Loucy (cell line): ENCODE results near the gene PIAS1.

Source experiments
- H2AFZ ChIP-seq: fragments of 200-600 bp; sonication (generic); 2 replicates; pipeline ENCODE4 v1.6.0; 2016; ENCODE audit warnings: antibody characterized with exemption, mild to moderate bottlenecking, low read length, moderate library complexity
- H3F3A ChIP-seq: fragments of 200-600 bp; 2 replicates; pipeline ENCODE4 v1.6.0; 2016; ENCODE audit warnings: antibody characterized with exemption, low read depth, mild to moderate bottlenecking
- H3K27me3 ChIP-seq: fragments of 200-600 bp; sonication (generic); 2 replicates; pipeline ENCODE4 v1.6.1; 2014; ENCODE audit warnings: low read length, mild to moderate bottlenecking; ENCODE audit not compliant: insufficient read depth, poor library complexity, severe bottlenecking
- H3K36me3 ChIP-seq: fragments of 200-600 bp; sonication (generic); 2 replicates; pipeline ENCODE4 v1.6.1; 2016; ENCODE audit warnings: low read length; ENCODE audit not compliant: insufficient read depth
- H3K4me1 ChIP-seq: fragments of 200-600 bp; sonication (generic); 2 replicates; pipeline ENCODE4 v1.5.1; 2014; ENCODE audit warnings: low read length, mild to moderate bottlenecking; ENCODE audit not compliant: insufficient read depth, poor library complexity, severe bottlenecking
- H3K4me2 ChIP-seq: fragments of 200-600 bp; sonication (generic); 2 replicates; pipeline ENCODE4 v1.6.0; 2014; ENCODE audit warnings: antibody characterized with exemption, low read length, low read depth, mild to moderate bottlenecking; ENCODE audit not compliant: poor library complexity, severe bottlenecking
- H3K4me3 ChIP-seq: fragments of 200-600 bp; sonication (generic); 2 replicates; pipeline ENCODE4 v1.5.1; 2014; ENCODE audit warnings: low read length, mild to moderate bottlenecking, mixed read lengths; ENCODE audit not compliant: poor library complexity, severe bottlenecking
- H3K79me2 ChIP-seq: fragments of 200-600 bp; sonication (generic); 2 replicates; pipeline ENCODE4 v1.6.1; 2014; ENCODE audit warnings: low read length; ENCODE audit not compliant: insufficient read depth
- H3K9ac ChIP-seq: fragments of 200-600 bp; sonication (generic); 2 replicates; pipeline ENCODE4 v1.6.0; 2014; ENCODE audit warnings: mild to moderate bottlenecking, low read depth, low read length, moderate library complexity; ENCODE audit not compliant: poor library complexity, severe bottlenecking
- H3K9me2 ChIP-seq: fragments of 200-600 bp; sonication (generic); replicated peaks from 2 replicates; pipeline ENCODE4 v1.6.1; 2016; ENCODE audit warnings: low read depth, low read length, mixed read lengths
- H3K9me3 ChIP-seq: fragments of 200-600 bp; sonication (generic); 2 replicates; pipeline ENCODE4 v1.6.1; 2014; ENCODE audit warnings: mild to moderate bottlenecking, antibody characterized with exemption, low read length, low read depth; ENCODE audit not compliant: insufficient read depth
- H4K20me1 ChIP-seq: fragments of 200-600 bp; sonication (generic); 2 replicates; pipeline ENCODE4 v1.6.0; 2014; ENCODE audit warnings: antibody characterized with exemption, low read length, mild to moderate bottlenecking; ENCODE audit not compliant: insufficient read depth, poor library complexity, severe bottlenecking
- EZH2phosphoT487 ChIP-seq: fragments of 200-600 bp; IDR thresholded peaks from 2 replicates; pipeline ENCODE4 v1.6.1; 2018; ENCODE audit warnings: antibody characterized with exemption, mild to moderate bottlenecking, moderate library complexity, borderline replicate concordance
- TF ChIP-seq, protein P1 (sequence below): fragments of 200-600 bp; sonication (generic); conservative IDR thresholded peaks from 2 replicates; pipeline ENCODE4 v1.5.1; 2014; ENCODE audit warnings: mild to moderate bottlenecking, antibody characterized with exemption, low read length

The PIAS1 gene

DNA sequence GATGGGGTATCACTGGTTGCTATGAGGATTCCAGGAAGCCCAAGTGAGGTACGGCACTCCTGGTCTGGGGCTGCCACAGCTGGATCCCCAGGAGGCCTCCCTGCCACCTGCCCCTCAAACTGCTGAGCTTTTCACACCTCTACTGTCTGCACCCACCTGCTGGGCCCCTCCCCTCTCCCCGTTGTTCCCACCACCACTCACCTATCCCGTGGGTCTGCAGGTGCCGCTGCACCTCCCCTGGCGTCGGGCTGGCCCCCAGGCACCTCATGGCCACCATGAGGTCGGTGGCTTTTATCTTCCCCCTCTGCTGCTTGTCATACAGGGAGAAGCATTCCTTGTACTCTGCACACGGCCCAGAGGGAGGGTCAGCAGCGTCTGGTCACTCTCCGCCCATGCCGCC, 145.2 kb downstream of the PIAS1 start:
- H3K4me1 ChIP-seq, result no peaks in the 10 kb centered on the region
- H3K4me2 ChIP-seq, result no peak overlapping the region
- H3K4me3 ChIP-seq, result no peak overlapping the region
- no peak overlapping the region for H3K9ac ChIP-seq
- H3F3A ChIP-seq, result no peaks in the 10 kb centered on the region
- H3K36me3 ChIP-seq, result peaks cover 4% of the 10 kb centered on the region; the same call in 1 of the 2 replicates
- H2AFZ ChIP-seq, result no peak overlapping the region
- H3K9me3 ChIP-seq, result no peaks in the 10 kb centered on the region
- H3K79me2 ChIP-seq, result no peaks in the 10 kb centered on the region
- H3K27me3 ChIP-seq, result no peaks in the 10 kb centered on the region
- TF ChIP-seq, protein P1, sequence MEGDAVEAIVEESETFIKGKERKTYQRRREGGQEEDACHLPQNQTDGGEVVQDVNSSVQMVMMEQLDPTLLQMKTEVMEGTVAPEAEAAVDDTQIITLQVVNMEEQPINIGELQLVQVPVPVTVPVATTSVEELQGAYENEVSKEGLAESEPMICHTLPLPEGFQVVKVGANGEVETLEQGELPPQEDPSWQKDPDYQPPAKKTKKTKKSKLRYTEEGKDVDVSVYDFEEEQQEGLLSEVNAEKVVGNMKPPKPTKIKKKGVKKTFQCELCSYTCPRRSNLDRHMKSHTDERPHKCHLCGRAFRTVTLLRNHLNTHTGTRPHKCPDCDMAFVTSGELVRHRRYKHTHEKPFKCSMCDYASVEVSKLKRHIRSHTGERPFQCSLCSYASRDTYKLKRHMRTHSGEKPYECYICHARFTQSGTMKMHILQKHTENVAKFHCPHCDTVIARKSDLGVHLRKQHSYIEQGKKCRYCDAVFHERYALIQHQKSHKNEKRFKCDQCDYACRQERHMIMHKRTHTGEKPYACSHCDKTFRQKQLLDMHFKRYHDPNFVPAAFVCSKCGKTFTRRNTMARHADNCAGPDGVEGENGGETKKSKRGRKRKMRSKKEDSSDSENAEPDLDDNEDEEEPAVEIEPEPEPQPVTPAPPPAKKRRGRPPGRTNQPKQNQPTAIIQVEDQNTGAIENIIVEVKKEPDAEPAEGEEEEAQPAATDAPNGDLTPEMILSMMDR, result no peak
- no peak for TF ChIP-seq EZH2phosphoT487
- no peaks in the 10 kb centered on the region for H4K20me1 ChIP-seq
- no peaks in the 10 kb centered on the region for H3K9me2 ChIP-seq

DNA sequence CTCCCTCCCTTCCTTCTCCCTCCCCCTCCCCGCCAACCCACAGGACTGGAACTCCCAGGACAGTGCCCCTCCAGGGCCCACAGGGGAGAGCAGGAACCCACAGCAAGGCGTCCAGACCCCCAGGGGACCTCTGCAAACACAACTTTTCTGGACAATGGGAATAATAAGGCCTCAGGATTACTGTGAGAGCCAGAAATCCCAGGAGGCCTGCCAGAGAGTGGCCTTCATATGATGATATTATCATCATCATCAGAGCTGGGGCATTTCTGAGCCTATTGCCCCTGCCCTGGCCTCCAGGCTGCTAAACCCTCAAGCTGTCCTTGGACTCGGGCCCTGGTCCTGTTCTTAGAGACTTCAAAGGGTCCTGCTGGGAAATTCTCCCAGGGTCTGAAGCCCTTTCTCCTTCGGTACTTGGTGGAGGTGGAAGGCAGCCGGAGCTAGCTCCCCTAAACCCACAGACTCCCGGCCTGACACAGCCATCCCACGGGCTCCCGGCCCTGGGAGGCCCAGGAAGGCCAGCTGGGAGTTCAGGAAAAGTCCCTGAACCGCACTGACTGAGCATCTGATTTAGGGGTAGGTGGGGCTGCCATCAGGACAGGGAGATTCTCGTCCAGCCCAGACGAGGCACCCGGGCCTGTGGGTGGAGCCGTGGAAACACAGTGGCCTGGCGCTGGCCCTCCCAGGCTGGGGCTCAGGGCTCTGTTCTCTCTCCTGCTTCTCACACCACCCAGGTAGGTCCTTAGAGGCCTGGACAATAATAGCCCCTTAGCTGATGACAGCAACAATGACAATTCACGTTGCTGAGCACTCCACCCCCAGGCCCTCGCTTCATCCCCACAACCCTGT, 146.1 kb downstream of the PIAS1 start:
- Histone ChIP-seq H3K4me1 (no peaks in the 10 kb centered on the region), H4K20me1 (no peaks in the 10 kb centered on the region), H3K36me3 (peaks cover 4% of the 10 kb centered on the region; the same call in 1 of the 2 replicates), H3K9me2 (no peaks in the 10 kb centered on the region), H3F3A (no peaks in the 10 kb centered on the region), H3K9me3 (no peaks in the 10 kb centered on the region), H3K4me3 (no peak overlapping the region), H3K79me2 (no peaks in the 10 kb centered on the region), H3K9ac (no peak overlapping the region), H2AFZ (no peak overlapping the region), H3K4me2 (no peak overlapping the region), H3K27me3 (no peaks in the 10 kb centered on the region)
- TF ChIP-seq EZH2phosphoT487, result no peak
- TF ChIP-seq, protein P1, result no peak

DNA sequence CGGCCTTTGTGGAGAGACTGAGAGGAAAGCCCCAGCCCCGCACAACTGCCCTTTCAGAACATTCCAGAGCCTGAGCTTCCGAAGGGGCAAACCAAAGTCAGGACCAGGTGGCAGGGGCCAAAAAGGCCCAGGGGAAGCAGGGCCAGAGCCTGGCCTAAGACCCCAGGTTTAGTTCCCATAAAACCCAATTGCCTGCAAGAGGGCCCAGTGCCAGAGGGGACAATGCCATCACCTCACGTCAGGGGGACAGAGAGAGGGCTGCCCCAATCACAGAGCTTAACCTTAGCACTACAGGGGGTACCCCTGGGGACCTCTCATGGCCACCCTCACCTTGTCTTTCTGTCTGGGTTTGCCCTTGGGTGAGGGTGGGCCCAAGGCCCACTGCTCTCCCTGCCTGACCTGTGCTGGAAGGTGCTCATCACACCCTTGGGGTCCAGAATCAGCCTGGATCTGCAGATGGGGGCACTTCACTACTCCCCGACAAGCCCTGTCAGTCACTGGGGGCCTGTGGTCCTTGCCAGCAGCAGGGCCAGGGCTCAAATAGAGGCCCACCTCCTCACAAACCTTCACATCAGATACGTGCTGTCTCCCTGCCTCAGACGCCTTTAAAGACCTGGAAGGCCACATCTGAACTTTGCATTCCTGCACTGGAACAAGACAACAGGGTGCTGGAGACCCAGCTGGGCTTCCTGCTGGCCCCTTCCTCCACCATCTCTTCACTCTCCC, 147.2 kb downstream of the PIAS1 start:
- no peaks in the 10 kb centered on the region for H3F3A ChIP-seq
- H3K9me3 ChIP-seq, result no peaks in the 10 kb centered on the region
- no peaks in the 10 kb centered on the region for H3K4me1 ChIP-seq
- no peak overlapping the region for H3K4me3 ChIP-seq
- no peaks in the 10 kb centered on the region for H3K79me2 ChIP-seq
- TF ChIP-seq, protein P1, result no peak
- no peak for TF ChIP-seq EZH2phosphoT487
- no peak overlapping the region for H3K9ac ChIP-seq
- no peak overlapping the region for H3K4me2 ChIP-seq
- H2AFZ ChIP-seq, result no peak overlapping the region
- H3K9me2 ChIP-seq, result no peaks in the 10 kb centered on the region
- H4K20me1 ChIP-seq, result no peaks in the 10 kb centered on the region
- peaks cover 10% of the 10 kb centered on the region; the same call in 1 of the 2 replicates for H3K36me3 ChIP-seq
- H3K27me3 ChIP-seq, result no peaks in the 10 kb centered on the region
